HG02870 (cell line): ENCODE results near the gene KLHL29.

Source experiments
- ATAC-seq: cut with Tn5 transposase; IDR thresholded peaks from one replicate; pipeline ENCODE4 v1.9.1; 2021; ENCODE audit warnings: mild to moderate bottlenecking, moderate library complexity; ENCODE audit not compliant: unreplicated experiment

The KLHL29 gene

GRCh38 chr2:23488584-23488983, 103.6 kb downstream of the KLHL29 start:
- no peak for ATAC-seq

- ATAC-seq: no peak
These were observed 104.7 kb downstream of the KLHL29 start for GRCh38 chr2:23489471-23490322.

GRCh38 chr2:23491591-23492336, 106.8 kb downstream of the KLHL29 start:
- ATAC-seq: no peak

GRCh38 chr2:23492337-23492675, 107.3 kb downstream of the KLHL29 start:
- no peak for ATAC-seq

- no peak for ATAC-seq
These were observed 107.9 kb downstream of the KLHL29 start for GRCh38 chr2:23492921-23493320.

GRCh38 chr2:23493846-23494245, 108.9 kb downstream of the KLHL29 start:
- ATAC-seq: no peak

- ATAC-seq: no peak
These were observed 109.3 kb downstream of the KLHL29 start for GRCh38 chr2:23494286-23494685.

GRCh38 chr2:23495661-23496114, 110.7 kb downstream of the KLHL29 start:
- no peak for ATAC-seq

GRCh38 chr2:23496456-23496855, 111.5 kb downstream of the KLHL29 start:
- ATAC-seq: no peak

- ATAC-seq: no peak
These were observed 112.1 kb downstream of the KLHL29 start for GRCh38 chr2:23497063-23497462.

- no peak for ATAC-seq
These were observed 112.6 kb downstream of the KLHL29 start for GRCh38 chr2:23497536-23497935.

- ATAC-seq: no peak
These were observed 114.0 kb downstream of the KLHL29 start for GRCh38 chr2:23498943-23499342.

- no peak for ATAC-seq
These were observed 114.5 kb downstream of the KLHL29 start for GRCh38 chr2:23499439-23499838.

GRCh38 chr2:23500836-23501235, 115.9 kb downstream of the KLHL29 start:
- ATAC-seq: no peak

- ATAC-seq: no peak
These were observed 117.1 kb downstream of the KLHL29 start for GRCh38 chr2:23502096-23502495.

GRCh38 chr2:23503097-23503496, 118.1 kb downstream of the KLHL29 start:
- no peak for ATAC-seq

GRCh38 chr2:23503682-23504081, 118.7 kb downstream of the KLHL29 start:
- no peak for ATAC-seq

GRCh38 chr2:23504591-23504990, 119.6 kb downstream of the KLHL29 start:
- ATAC-seq: no peak

GRCh38 chr2:23505218-23505983, 120.4 kb downstream of the KLHL29 start:
- ATAC-seq: no peak

- ATAC-seq: no peak
These were observed 121.0 kb downstream of the KLHL29 start for GRCh38 chr2:23505984-23506380.

GRCh38 chr2:23506531-23507266, 121.7 kb downstream of the KLHL29 start:
- no peak for ATAC-seq
